Measurements from ENCODE around the gene NAV2.

DNA sequence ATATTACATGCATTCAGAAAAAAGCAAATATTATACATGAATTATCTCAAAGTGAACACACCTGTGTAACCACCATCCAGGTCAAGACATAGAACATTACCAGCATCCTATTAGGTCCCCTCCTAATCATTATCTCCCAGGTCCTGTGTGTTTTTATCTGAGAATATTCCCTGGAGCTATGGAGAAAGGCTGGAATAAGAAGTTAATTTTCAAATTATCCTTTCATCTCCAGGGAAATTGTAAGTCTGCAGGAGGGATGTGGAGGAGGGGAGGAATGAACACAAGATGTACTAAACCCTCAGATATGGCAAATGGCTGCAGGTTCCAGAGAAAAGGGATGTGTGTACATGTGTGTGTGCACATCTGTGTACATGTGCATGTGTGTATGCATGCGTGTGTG, 25.2 kb upstream of the NAV2 start:
- TF ChIP-seq, protein P1, sequence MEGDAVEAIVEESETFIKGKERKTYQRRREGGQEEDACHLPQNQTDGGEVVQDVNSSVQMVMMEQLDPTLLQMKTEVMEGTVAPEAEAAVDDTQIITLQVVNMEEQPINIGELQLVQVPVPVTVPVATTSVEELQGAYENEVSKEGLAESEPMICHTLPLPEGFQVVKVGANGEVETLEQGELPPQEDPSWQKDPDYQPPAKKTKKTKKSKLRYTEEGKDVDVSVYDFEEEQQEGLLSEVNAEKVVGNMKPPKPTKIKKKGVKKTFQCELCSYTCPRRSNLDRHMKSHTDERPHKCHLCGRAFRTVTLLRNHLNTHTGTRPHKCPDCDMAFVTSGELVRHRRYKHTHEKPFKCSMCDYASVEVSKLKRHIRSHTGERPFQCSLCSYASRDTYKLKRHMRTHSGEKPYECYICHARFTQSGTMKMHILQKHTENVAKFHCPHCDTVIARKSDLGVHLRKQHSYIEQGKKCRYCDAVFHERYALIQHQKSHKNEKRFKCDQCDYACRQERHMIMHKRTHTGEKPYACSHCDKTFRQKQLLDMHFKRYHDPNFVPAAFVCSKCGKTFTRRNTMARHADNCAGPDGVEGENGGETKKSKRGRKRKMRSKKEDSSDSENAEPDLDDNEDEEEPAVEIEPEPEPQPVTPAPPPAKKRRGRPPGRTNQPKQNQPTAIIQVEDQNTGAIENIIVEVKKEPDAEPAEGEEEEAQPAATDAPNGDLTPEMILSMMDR (IDR thresholded peaks at IDR 0.05; ENCODE audit: poor library complexity, severe bottlenecking) = no peak
- TF ChIP-seq EZH2 (IDR thresholded peaks at IDR 0.05; ENCODE audit: borderline replicate concordance, insufficient read depth, low read length, poor library complexity, severe bottlenecking) (no peak), POLR2AphosphoS5 (IDR thresholded peaks at IDR 0.05) (no peak), EP300 (conservative IDR thresholded peaks at IDR 0.05; ENCODE audit: poor library complexity, severe bottlenecking) (no peak), TAF1 (IDR thresholded peaks at IDR 0.05; ENCODE audit: low read depth) (no peak)

All from neural cell (in vitro differentiated cells).